ENCODE data around the gene CA6.
"Not testable (repeated sequence)": the region's sequence is repeated elsewhere in the genome, so short reads cannot be mapped to it uniquely, and the experiment has no call there.

Gene CA6

DNA sequence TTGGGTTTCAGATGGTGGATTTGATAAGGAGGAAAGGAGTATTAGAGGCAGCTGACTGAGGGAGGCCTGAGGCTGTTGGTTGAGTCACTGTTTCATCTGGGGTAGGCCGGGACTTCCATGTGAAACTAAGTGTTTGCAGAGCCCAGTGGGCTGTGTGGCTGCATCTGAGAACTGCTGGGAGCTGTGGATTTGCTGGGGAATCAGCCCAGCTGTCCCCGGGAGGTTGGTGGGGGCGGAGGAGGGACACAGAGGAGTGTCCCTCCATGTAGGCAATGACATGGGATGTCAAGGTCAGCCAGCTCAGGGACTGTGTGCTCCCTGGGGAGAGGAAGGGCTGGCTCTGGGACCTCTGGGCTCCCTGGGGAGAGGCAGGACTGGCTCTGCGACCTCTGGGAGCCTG lies 44.2 kb downstream of the CA6 start:
- TF ChIP-seq, protein P1, sequence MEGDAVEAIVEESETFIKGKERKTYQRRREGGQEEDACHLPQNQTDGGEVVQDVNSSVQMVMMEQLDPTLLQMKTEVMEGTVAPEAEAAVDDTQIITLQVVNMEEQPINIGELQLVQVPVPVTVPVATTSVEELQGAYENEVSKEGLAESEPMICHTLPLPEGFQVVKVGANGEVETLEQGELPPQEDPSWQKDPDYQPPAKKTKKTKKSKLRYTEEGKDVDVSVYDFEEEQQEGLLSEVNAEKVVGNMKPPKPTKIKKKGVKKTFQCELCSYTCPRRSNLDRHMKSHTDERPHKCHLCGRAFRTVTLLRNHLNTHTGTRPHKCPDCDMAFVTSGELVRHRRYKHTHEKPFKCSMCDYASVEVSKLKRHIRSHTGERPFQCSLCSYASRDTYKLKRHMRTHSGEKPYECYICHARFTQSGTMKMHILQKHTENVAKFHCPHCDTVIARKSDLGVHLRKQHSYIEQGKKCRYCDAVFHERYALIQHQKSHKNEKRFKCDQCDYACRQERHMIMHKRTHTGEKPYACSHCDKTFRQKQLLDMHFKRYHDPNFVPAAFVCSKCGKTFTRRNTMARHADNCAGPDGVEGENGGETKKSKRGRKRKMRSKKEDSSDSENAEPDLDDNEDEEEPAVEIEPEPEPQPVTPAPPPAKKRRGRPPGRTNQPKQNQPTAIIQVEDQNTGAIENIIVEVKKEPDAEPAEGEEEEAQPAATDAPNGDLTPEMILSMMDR (IDR thresholded peaks at IDR 0.05; ENCODE audit: low read length): no peak
- TF ChIP-seq EZH2 (optimal IDR thresholded peaks at IDR 0.05; ENCODE audit: low read depth, low read length) (no peak), EZH2phosphoT487 (IDR thresholded peaks at IDR 0.05; ENCODE audit: low read length) (no peak)
- H3K4me2 ChIP-seq (ENCODE audit: low read depth, low read length): no peak overlapping the region
- no peak for DNase-seq
- H3K9me2 ChIP-seq (replicated peaks; ENCODE audit: insufficient read depth, low read length): no peaks in the 10 kb centered on the region
- H2AFZ ChIP-seq (ENCODE audit: low read length): no peak overlapping the region
- no peak overlapping the region for H3K4me3 ChIP-seq (ENCODE audit: low read length)
- no peaks in the 10 kb centered on the region for H3K4me1 ChIP-seq (ENCODE audit: low read length)
- H3K9ac ChIP-seq (ENCODE audit: low read length): no peak overlapping the region
- no peaks in the 10 kb centered on the region for H3K9me3 ChIP-seq (replicated peaks; ENCODE audit: insufficient read depth, low read length)
- H3K27me3 ChIP-seq (replicated peaks; ENCODE audit: insufficient read depth, low read length): no peaks in the 10 kb centered on the region; the same call in 1 of the 2 replicates
- H3K27ac ChIP-seq (ENCODE audit: low read length): no peak overlapping the region
- no peaks in the 10 kb centered on the region for H3K36me3 ChIP-seq (replicated peaks; ENCODE audit: insufficient read depth, low read length)
- no peaks in the 10 kb centered on the region for H4K20me1 ChIP-seq (ENCODE audit: insufficient read depth, low read length)
- H3F3A ChIP-seq (ENCODE audit: insufficient read depth, low read length): no peaks in the 10 kb centered on the region
- H3K79me2 ChIP-seq (ENCODE audit: low read length): no peaks in the 10 kb centered on the region

DNA sequence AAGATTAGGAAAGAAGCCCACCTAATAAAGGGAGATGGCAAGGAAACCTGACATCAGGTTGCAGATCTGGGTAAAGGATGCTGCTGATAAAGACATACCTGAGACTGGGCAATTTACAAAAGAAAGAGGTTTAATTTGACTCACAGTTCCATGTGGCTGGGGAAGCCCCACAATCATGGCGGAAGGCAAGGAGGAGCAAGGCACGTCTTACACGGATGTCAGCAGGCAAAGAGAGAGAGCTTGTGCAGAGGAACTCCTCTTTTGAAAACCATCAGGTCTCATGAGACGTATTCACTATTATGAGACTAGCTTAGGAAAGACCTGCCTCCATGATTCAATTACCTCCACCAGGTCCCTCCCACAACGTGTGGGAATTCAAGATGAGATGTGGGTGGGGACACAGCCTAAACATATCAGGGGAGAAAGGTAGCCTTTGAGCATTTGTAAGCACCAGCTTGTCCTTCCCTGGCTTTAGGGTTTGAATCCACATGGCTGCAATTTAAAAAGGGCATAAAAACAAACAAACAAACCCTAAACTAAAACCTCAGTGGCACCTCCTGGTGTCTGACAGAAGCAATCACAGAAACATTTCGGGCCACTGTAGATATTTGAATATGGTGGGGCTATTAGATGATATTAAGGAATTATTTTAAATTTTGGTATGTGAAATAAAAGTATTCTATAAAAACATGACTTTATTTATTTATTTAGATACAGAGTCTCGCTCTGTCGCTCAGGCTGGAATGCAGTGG lies 47.4 kb downstream of the CA6 start:
- no peak overlapping the region for H2AFZ ChIP-seq (ENCODE audit: low read length)
- H3K36me3 ChIP-seq (replicated peaks; ENCODE audit: insufficient read depth, low read length): no peaks in the 10 kb centered on the region
- no peaks in the 10 kb centered on the region for H4K20me1 ChIP-seq (ENCODE audit: insufficient read depth, low read length)
- no peak for DNase-seq
- TF ChIP-seq EZH2 (optimal IDR thresholded peaks at IDR 0.05; ENCODE audit: low read depth, low read length): no peak
- no peaks in the 10 kb centered on the region for H3K4me1 ChIP-seq (ENCODE audit: low read length)
- H3K79me2 ChIP-seq (ENCODE audit: low read length): no peaks in the 10 kb centered on the region
- no peak overlapping the region for H3K27ac ChIP-seq (ENCODE audit: low read length)
- no peaks in the 10 kb centered on the region for H3K27me3 ChIP-seq (replicated peaks; ENCODE audit: insufficient read depth, low read length)
- H3K4me2 ChIP-seq (ENCODE audit: low read depth, low read length): no peak overlapping the region
- H3K4me3 ChIP-seq (ENCODE audit: low read length): no peak overlapping the region
- H3K9me2 ChIP-seq (replicated peaks; ENCODE audit: insufficient read depth, low read length): no peaks in the 10 kb centered on the region
- no peaks in the 10 kb centered on the region for H3K9me3 ChIP-seq (replicated peaks; ENCODE audit: insufficient read depth, low read length)
- no peaks in the 10 kb centered on the region for H3F3A ChIP-seq (ENCODE audit: insufficient read depth, low read length)
- no peak overlapping the region for H3K9ac ChIP-seq (ENCODE audit: low read length)

DNA sequence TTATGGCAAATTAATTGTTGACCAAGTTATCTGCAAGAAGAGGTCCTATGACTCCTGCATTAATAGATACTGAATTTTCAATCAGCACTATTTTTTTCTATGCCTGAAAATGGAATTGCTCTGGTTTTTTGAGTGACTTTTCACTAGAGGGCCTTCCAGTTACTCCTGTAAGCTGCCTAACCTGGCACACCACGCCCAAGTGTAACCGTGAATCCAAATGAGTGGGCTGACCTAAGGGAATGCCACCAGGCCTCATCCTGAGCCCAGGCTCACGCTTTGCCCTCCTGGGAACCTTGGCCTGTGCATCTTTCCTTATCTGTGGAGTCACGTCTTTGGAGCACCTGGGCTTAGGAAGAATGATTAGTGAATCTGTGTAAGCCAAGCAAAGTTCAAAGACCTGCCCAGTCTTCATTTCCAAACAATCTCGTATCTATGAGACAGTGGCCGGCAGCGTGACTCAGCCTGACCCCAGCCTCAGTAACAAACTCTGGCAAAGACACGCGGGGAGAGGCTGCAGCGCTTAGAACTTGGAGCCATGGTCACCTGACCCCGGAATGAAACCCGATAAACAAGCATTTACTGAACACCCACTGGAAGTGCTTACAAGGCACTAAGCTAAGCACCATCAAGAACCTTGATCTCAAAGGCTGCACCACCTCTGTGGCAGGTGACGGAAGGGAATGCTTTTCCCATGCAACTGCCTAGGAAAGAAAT lies 48.5 kb downstream of the CA6 start:
- DNase-seq; H4K20me1 ChIP-seq (ENCODE audit: insufficient read depth, low read length); H3K4me3 ChIP-seq (ENCODE audit: low read length); H3K9me2 ChIP-seq (replicated peaks; ENCODE audit: insufficient read depth, low read length); H3K9me3 ChIP-seq (replicated peaks; ENCODE audit: insufficient read depth, low read length); H3K79me2 ChIP-seq (ENCODE audit: low read length); H3F3A ChIP-seq (ENCODE audit: insufficient read depth, low read length); H3K36me3 ChIP-seq (replicated peaks; ENCODE audit: insufficient read depth, low read length); H3K4me1 ChIP-seq (ENCODE audit: low read length); H3K27ac ChIP-seq (ENCODE audit: low read length); H3K27me3 ChIP-seq (replicated peaks; ENCODE audit: insufficient read depth, low read length); H3K9ac ChIP-seq (ENCODE audit: low read length); H3K4me2 ChIP-seq (ENCODE audit: low read depth, low read length); H2AFZ ChIP-seq (ENCODE audit: low read length): not testable (repeated sequence)

DNA sequence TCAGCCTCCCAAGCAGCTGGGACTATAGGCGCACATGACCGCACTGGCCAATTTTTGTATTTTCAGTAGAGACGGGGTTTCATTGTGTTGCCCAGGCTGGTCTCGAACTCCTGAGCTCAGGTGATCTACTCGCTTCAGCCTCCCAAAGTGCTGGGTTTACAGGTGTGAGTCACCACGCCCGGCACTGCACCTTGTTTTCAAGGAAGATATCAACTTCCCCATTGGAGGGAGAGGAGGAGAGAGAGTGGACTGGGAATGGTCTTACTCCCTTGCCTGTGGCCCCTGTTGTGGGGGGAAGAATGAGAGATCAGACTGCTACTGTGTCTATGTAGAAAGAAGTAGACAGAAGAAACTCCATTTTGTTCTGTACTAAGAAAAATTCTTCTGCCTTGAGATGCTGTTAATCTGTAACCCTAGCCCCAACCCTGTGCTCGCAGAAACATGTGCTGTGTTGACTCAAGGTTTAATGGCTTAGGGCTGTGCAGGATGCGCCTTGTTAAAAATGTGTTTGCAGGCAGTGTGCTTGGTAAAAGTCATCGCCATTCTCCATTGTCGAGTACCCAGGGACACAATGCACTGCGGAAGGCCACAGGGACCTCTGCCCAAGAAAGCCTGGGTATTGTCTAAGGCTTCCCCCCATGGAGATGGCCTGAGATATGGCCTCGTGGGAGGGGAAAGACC lies 56.0 kb downstream of the CA6 start:
- not testable (repeated sequence) for H3K27ac ChIP-seq (ENCODE audit: low read length); H3K4me1 ChIP-seq (ENCODE audit: low read length); H3K36me3 ChIP-seq (replicated peaks; ENCODE audit: insufficient read depth, low read length); DNase-seq; H3K79me2 ChIP-seq (ENCODE audit: low read length); H3K4me3 ChIP-seq (ENCODE audit: low read length); H3K9ac ChIP-seq (ENCODE audit: low read length); H4K20me1 ChIP-seq (ENCODE audit: insufficient read depth, low read length); H3F3A ChIP-seq (ENCODE audit: insufficient read depth, low read length); H3K9me2 ChIP-seq (replicated peaks; ENCODE audit: insufficient read depth, low read length); H3K4me2 ChIP-seq (ENCODE audit: low read depth, low read length); H2AFZ ChIP-seq (ENCODE audit: low read length); H3K9me3 ChIP-seq (replicated peaks; ENCODE audit: insufficient read depth, low read length)
- H3K27me3 ChIP-seq (replicated peaks; ENCODE audit: insufficient read depth, low read length): peaks cover 10% of the 10 kb centered on the region

DNA sequence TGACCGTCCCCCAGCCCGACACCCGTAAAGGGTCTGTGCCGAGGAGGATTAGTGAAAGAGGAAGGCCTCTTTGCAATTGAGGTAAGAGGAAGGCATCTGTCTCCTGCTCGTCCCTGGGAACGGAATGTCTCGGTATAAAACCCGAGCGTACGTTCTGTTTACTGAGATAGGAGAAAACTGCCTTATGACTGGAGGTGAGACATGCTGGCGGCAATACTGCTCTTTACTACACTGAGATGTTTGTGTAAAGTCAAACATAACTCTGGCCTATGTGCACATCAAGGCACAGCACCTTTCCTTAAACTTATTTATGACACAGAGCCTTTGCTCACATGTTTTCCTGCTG lies 56.5 kb downstream of the CA6 start:
- H3K9me2 ChIP-seq (replicated peaks; ENCODE audit: insufficient read depth, low read length); DNase-seq; H3K27ac ChIP-seq (ENCODE audit: low read length); H3K79me2 ChIP-seq (ENCODE audit: low read length); H2AFZ ChIP-seq (ENCODE audit: low read length); H3K9ac ChIP-seq (ENCODE audit: low read length); H3F3A ChIP-seq (ENCODE audit: insufficient read depth, low read length); H3K9me3 ChIP-seq (replicated peaks; ENCODE audit: insufficient read depth, low read length); H4K20me1 ChIP-seq (ENCODE audit: insufficient read depth, low read length); H3K36me3 ChIP-seq (replicated peaks; ENCODE audit: insufficient read depth, low read length); H3K4me3 ChIP-seq (ENCODE audit: low read length); H3K4me2 ChIP-seq (ENCODE audit: low read depth, low read length); H3K4me1 ChIP-seq (ENCODE audit: low read length): not testable (repeated sequence)
- H3K27me3 ChIP-seq (replicated peaks; ENCODE audit: insufficient read depth, low read length): peaks cover 10% of the 10 kb centered on the region

Measured in MM.1S (cell line).